ENCODE results near the gene CANT1. TPM values are rescaled to one million over a fixed set of nuclear protein-coding genes. Genes with fewer than 3 reads are reported as not detected.

Gene CANT1
- total RNA-seq, 1 experiment from 2014 or later = 54.2 TPM

DNA sequence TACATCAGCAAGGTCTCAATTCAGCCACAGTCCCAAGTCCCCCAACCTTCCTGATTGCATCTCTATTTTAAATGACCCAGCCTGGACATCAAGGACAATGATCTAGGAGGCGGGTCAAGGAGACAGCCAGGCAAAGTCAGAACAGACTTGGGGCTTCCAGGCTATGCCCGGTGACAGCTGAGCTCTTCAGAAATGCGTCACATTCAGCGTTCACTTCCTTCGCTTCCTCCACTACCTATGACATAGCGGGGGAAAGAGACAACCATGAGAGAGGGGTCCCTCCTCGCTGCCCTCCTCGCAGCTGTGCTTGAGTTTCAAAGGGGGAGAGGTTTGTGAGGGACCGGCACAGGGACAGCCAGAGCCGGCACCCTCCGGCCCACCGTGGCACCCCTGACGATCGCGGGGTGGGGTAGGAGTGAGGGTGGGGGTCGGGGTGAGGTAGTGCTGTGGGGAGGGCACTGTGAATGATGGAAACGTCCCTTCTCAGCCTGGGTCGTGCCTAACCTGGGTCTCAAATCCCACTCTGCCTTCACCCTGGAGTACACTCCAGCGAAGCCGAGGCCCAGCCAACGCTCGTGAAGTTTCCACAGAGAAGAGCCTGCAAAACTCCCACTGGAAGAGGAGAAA is 17.5 kb downstream of the CANT1 start:
- H3K27ac ChIP-seq (ENCODE audit: low read depth, low read length, poor library complexity, severe bottlenecking) = no peak overlapping the region
- peaks cover 3% of the 10 kb centered on the region for H3K4me1 ChIP-seq (ENCODE audit: insufficient read depth, low read length, poor library complexity, severe bottlenecking)
- TSS peak; percentile 33 for BruUV-seq (replicated peaks)
- no peaks in the 10 kb centered on the region for H3K9me3 ChIP-seq (ENCODE audit: low read depth, low read length, poor library complexity, severe bottlenecking)
- POLR2A ChIA-PET (ENCODE audit: low non-redundant PET) = no interaction called here
- H3K27me3 ChIP-seq (replicated peaks; ENCODE audit: insufficient read depth, low read depth, low read length, poor library complexity) = no peaks in the 10 kb centered on the region
- no peak for TF ChIP-seq EZH2 (IDR thresholded peaks at IDR 0.05; ENCODE audit: borderline replicate concordance, low read depth, low read length, poor library complexity, severe bottlenecking)
- TF ChIP-seq, protein P1, sequence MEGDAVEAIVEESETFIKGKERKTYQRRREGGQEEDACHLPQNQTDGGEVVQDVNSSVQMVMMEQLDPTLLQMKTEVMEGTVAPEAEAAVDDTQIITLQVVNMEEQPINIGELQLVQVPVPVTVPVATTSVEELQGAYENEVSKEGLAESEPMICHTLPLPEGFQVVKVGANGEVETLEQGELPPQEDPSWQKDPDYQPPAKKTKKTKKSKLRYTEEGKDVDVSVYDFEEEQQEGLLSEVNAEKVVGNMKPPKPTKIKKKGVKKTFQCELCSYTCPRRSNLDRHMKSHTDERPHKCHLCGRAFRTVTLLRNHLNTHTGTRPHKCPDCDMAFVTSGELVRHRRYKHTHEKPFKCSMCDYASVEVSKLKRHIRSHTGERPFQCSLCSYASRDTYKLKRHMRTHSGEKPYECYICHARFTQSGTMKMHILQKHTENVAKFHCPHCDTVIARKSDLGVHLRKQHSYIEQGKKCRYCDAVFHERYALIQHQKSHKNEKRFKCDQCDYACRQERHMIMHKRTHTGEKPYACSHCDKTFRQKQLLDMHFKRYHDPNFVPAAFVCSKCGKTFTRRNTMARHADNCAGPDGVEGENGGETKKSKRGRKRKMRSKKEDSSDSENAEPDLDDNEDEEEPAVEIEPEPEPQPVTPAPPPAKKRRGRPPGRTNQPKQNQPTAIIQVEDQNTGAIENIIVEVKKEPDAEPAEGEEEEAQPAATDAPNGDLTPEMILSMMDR (conservative IDR thresholded peaks at IDR 0.05; ENCODE audit: low read depth, low read length) = no peak
- H3K36me3 ChIP-seq (ENCODE audit: insufficient read depth, low read length, poor library complexity, severe bottlenecking) = peaks cover 44% of the 10 kb centered on the region
- CTCF ChIA-PET = no interaction called here
- no peak overlapping the region for H3K4me3 ChIP-seq (ENCODE audit: low read depth, low read length, poor library complexity, severe bottlenecking)
- intact Hi-C loops (cut with micrococcal nuclease; ENCODE audit: unreplicated experiment) = no loop called here
- DNase-seq (ENCODE audit: low spot score) = no peak

GRCh38 chr17:78991017-78991738 is 18.4 kb downstream of the CANT1 start:
- Histone ChIP-seq H3K4me1 (ENCODE audit: insufficient read depth, low read length, poor library complexity, severe bottlenecking) (peaks cover 11% of the 10 kb centered on the region), H3K27ac (ENCODE audit: low read depth, low read length, poor library complexity, severe bottlenecking) (no peak overlapping the region), H3K36me3 (ENCODE audit: insufficient read depth, low read length, poor library complexity, severe bottlenecking) (peaks cover 35% of the 10 kb centered on the region), H3K4me3 (ENCODE audit: low read depth, low read length, poor library complexity, severe bottlenecking) (no peak overlapping the region), H3K27me3 (replicated peaks; ENCODE audit: insufficient read depth, low read depth, low read length, poor library complexity) (no peaks in the 10 kb centered on the region), H3K9me3 (ENCODE audit: low read depth, low read length, poor library complexity, severe bottlenecking) (no peaks in the 10 kb centered on the region)
- BruUV-seq (replicated peaks) = no TSS peak
- ChIA-PET POLR2A (ENCODE audit: low non-redundant PET) (no interaction called here), CTCF (no interaction called here)
- intact Hi-C loops (cut with micrococcal nuclease; ENCODE audit: unreplicated experiment) = no loop called here
- no peak for DNase-seq (ENCODE audit: low spot score)
- TF ChIP-seq EZH2 (IDR thresholded peaks at IDR 0.05; ENCODE audit: borderline replicate concordance, low read depth, low read length, poor library complexity, severe bottlenecking) = no peak
- TF ChIP-seq, protein P1 (conservative IDR thresholded peaks at IDR 0.05; ENCODE audit: low read depth, low read length) = no peak

DNA sequence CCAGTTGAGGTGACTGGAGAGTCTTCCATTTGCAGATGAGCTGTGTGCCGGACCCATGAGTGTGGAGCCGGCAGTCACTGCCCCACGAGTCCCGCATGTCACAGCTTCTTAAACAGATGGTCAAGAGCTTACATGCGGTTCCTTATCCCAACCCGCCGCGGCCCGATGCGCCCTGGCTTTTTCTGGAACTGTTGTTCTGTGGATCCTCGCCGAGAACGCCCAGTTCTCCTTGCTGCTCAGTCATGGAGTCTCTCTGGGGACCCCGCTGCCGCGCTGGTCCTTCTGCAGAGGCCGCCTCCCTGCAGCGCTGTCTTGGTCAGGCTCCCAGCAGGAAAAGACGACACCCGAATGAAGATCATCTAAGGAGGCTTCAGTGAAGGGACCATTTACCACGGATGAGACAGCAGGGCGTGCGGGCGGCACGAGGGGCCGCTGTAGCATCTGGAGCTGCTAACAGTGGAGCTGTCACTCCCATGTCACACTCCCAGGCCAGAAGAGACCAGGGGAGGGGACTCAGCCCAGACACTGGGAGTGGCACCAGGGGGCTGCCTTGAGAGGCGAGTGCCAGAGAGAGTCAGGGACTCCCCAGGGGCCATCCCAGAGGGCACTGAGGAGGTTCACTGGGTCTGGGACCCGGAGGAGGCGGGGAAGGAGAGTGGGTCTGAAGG is 19.1 kb downstream of the CANT1 start:
- Histone ChIP-seq H3K9me3 (ENCODE audit: low read depth, low read length, poor library complexity, severe bottlenecking) (no peaks in the 10 kb centered on the region), H3K36me3 (ENCODE audit: insufficient read depth, low read length, poor library complexity, severe bottlenecking) (peaks cover 32% of the 10 kb centered on the region), H3K27me3 (replicated peaks; ENCODE audit: insufficient read depth, low read depth, low read length, poor library complexity) (no peaks in the 10 kb centered on the region), H3K4me3 (ENCODE audit: low read depth, low read length, poor library complexity, severe bottlenecking) (no peak overlapping the region), H3K27ac (ENCODE audit: low read depth, low read length, poor library complexity, severe bottlenecking) (no peak overlapping the region), H3K4me1 (ENCODE audit: insufficient read depth, low read length, poor library complexity, severe bottlenecking) (peaks cover 14% of the 10 kb centered on the region)
- BruUV-seq (replicated peaks) = no TSS peak
- no peak for DNase-seq (ENCODE audit: low spot score)
- intact Hi-C loops (cut with micrococcal nuclease; ENCODE audit: unreplicated experiment) = no loop called here
- ChIA-PET CTCF (no interaction called here), POLR2A (ENCODE audit: low non-redundant PET) (no interaction called here)
- no peak for TF ChIP-seq EZH2 (IDR thresholded peaks at IDR 0.05; ENCODE audit: borderline replicate concordance, low read depth, low read length, poor library complexity, severe bottlenecking)
- TF ChIP-seq, protein P1 (conservative IDR thresholded peaks at IDR 0.05; ENCODE audit: low read depth, low read length) = no peak
